ENCODE data around the gene KIAA1217.

KIAA1217 gene

GRCh38 chr10:24449769-24450310, 240.9 kb downstream of the KIAA1217 start:
- no peak for DNase-seq

- DNase-seq: no peak
Measured at GRCh38 chr10:24451325-24451820, 242.4 kb downstream of the KIAA1217 start.

GRCh38 chr10:24452030-24452429, 243.1 kb downstream of the KIAA1217 start:
- DNase-seq: no peak

- DNase-seq: no peak
Measured at GRCh38 chr10:24453404-24453830, 244.5 kb downstream of the KIAA1217 start.

GRCh38 chr10:24453973-24454372, 245.0 kb downstream of the KIAA1217 start:
- no peak for DNase-seq

GRCh38 chr10:24455447-24455846, 246.5 kb downstream of the KIAA1217 start:
- DNase-seq: no peak

- no peak for DNase-seq
Measured at GRCh38 chr10:24456322-24456721, 247.4 kb downstream of the KIAA1217 start.

GRCh38 chr10:24457661-24458318, 248.9 kb downstream of the KIAA1217 start:
- no peak for DNase-seq

GRCh38 chr10:24459836-24460235, 250.9 kb downstream of the KIAA1217 start:
- no peak for DNase-seq

GRCh38 chr10:24462291-24462813, 253.4 kb downstream of the KIAA1217 start:
- DNase-seq: no peak

- no peak for DNase-seq
Measured at GRCh38 chr10:24462889-24463552, 254.1 kb downstream of the KIAA1217 start.

GRCh38 chr10:24463611-24464426, 254.9 kb downstream of the KIAA1217 start:
- DNase-seq: no peak

GRCh38 chr10:24465124-24465874, 256.4 kb downstream of the KIAA1217 start:
- no peak for DNase-seq

GRCh38 chr10:24465891-24466818, 257.2 kb downstream of the KIAA1217 start:
- no peak for DNase-seq

- no peak for DNase-seq
Measured at GRCh38 chr10:24467136-24467535, 258.2 kb downstream of the KIAA1217 start.

- DNase-seq: no peak
Measured at GRCh38 chr10:24467605-24468004, 258.7 kb downstream of the KIAA1217 start.

GRCh38 chr10:24468281-24468751, 259.4 kb downstream of the KIAA1217 start:
- DNase-seq: no peak

- DNase-seq: no peak
Measured at GRCh38 chr10:24469993-24470392, 261.1 kb downstream of the KIAA1217 start.

GRCh38 chr10:24475598-24475997, 266.7 kb downstream of the KIAA1217 start:
- DNase-seq: no peak

- DNase-seq: peak; percentile 10
Measured at GRCh38 chr10:24476913-24477701, 268.2 kb downstream of the KIAA1217 start.
